SK-MEL-5 (cell line): ENCODE data around the gene UGT2B7. TPM values are rescaled to one million over a fixed set of nuclear protein-coding genes. Genes with fewer than 3 reads are reported as not detected.
"Not testable (repeated sequence)": the region's sequence is repeated elsewhere in the genome, so short reads cannot be mapped to it uniquely, and the experiment has no call there.

Experiments used
- DNase-seq: peaks from one replicate; pipeline ENCODE4 v3.0.0-alpha.2; 2016; ENCODE audit warnings: low read depth, low spot score
- in situ Hi-C: cut with HindIII; loops from 2 replicates; pipeline ENCODE4 v1.10.0; 2016; ENCODE audit warnings: low sequenced_read_pairs, high pct_unique_total_duplicates, low pct_unique_long_range_greater_than_20kb
- polyA plus RNA-seq, 2 experiments: library from polyadenylated mRNA; depleted of rRNA; stranded (reverse); fragments of >200 nt; gene quantifications; 2 replicates each; pipeline ENCODE4 v1.2.3, GENCODE V29; 2015
- total RNA-seq: library from RNA; depleted of rRNA; stranded (reverse); fragments of >200 nt; shearing (Covaris generic); gene quantifications from 2 replicates; pipeline ENCODE4 v1.2.3, GENCODE V29; 2014; rRNA removed

The UGT2B7 gene
- 3.3 and 4.7 TPM in 2 replicates for total RNA-seq
- 0.18 and 2.5 TPM in 2 replicates for polyA plus RNA-seq (2015; cell fraction: cytosol; rRNA removed)
- polyA plus RNA-seq (2015; cell fraction: nucleus; rRNA removed) = 0.84 and 1.9 TPM in 2 replicates

- in situ Hi-C loops = no loop called here
- DNase-seq = no peak
Measured at GRCh38 chr4:69096111-69096656, at the start of gene UGT2B7. Gene UGT2B7 (plus strand): TSS chr4:69096474. CDS start chr4:69096521, 47 bp downstream.

- in situ Hi-C loops = no loop called here
- DNase-seq = no peak
Measured at GRCh38 chr4:69049860-69050259, 46.4 kb upstream of the UGT2B7 start.

GRCh38 chr4:69050853-69051575 lies 45.3 kb upstream of the UGT2B7 start:
- peak; percentile 63 for DNase-seq

GRCh38 chr4:69051576-69051943 lies 44.7 kb upstream of the UGT2B7 start:
- in situ Hi-C loops = no loop called here
- no peak for DNase-seq

More at GRCh38 chr4:69050853-69051575, 45.3 kb upstream of the UGT2B7 start:
- in situ Hi-C loops = not testable (repeated sequence)

GRCh38 chr4:69053309-69053885 lies 42.9 kb upstream of the UGT2B7 start:
- in situ Hi-C loops, DNase-seq: not testable (repeated sequence)

- in situ Hi-C loops, DNase-seq: not testable (repeated sequence)
Measured at GRCh38 chr4:69054033-69054432, 42.2 kb upstream of the UGT2B7 start.

- in situ Hi-C loops = no loop called here
- DNase-seq = peak; percentile 33
Measured at GRCh38 chr4:69054578-69055200, 41.6 kb upstream of the UGT2B7 start.

GRCh38 chr4:69056150-69056549 lies 40.1 kb upstream of the UGT2B7 start:
- in situ Hi-C loops = no loop called here

GRCh38 chr4:69056921-69057550 lies 39.2 kb upstream of the UGT2B7 start:
- peak; percentile 63 for DNase-seq
- in situ Hi-C loops = no loop called here

More at GRCh38 chr4:69056150-69056549, 40.1 kb upstream of the UGT2B7 start:
- no peak for DNase-seq

- in situ Hi-C loops = no loop called here
- peak; percentile 97 for DNase-seq
Measured at GRCh38 chr4:69057620-69058409, 38.5 kb upstream of the UGT2B7 start.

- in situ Hi-C loops = no loop called here
- DNase-seq = no peak
Measured at GRCh38 chr4:69058410-69059059, 37.7 kb upstream of the UGT2B7 start.

GRCh38 chr4:69060651-69061308 lies 35.5 kb upstream of the UGT2B7 start:
- in situ Hi-C loops = no loop called here
- peak; percentile 69 for DNase-seq

GRCh38 chr4:69064391-69064790 lies 31.9 kb upstream of the UGT2B7 start:
- in situ Hi-C loops = no loop called here
- peak; percentile 57 for DNase-seq

GRCh38 chr4:69066945-69067344 lies 29.3 kb upstream of the UGT2B7 start:
- in situ Hi-C loops = no loop called here
- peak; percentile 21 for DNase-seq

GRCh38 chr4:69069085-69069484 lies 27.2 kb upstream of the UGT2B7 start:
- in situ Hi-C loops = no loop called here
- DNase-seq = no peak

GRCh38 chr4:69070590-69070989 lies 25.7 kb upstream of the UGT2B7 start:
- in situ Hi-C loops = no loop called here

More at GRCh38 chr4:69070590-69070989, 25.7 kb upstream of the UGT2B7 start:
- no peak for DNase-seq
